GM04503 (cell line): ENCODE measurements around the gene SRPX2.
"Not testable (repeated sequence)": the region's sequence is repeated elsewhere in the genome, so short reads cannot be mapped to it uniquely, and the experiment has no call there.

ENCODE experiments used
- DNase-seq: peaks from one replicate; pipeline ENCODE4 v3.0.0-alpha.2; 2012; ENCODE audit warnings: low read depth

Gene SRPX2

GRCh38 chrX:100696699-100697351 is 52.8 kb downstream of the SRPX2 start:
- no peak for DNase-seq

- DNase-seq, result no peak
Observed at GRCh38 chrX:100698551-100698950, 54.6 kb downstream of the SRPX2 start.

GRCh38 chrX:100700809-100701208 is 56.8 kb downstream of the SRPX2 start:
- no peak for DNase-seq

- no peak for DNase-seq
Observed at GRCh38 chrX:100704581-100705203, 60.7 kb downstream of the SRPX2 start.

- DNase-seq, result no peak
Observed at GRCh38 chrX:100710816-100711215, 66.8 kb downstream of the SRPX2 start.

- no peak for DNase-seq
Observed at GRCh38 chrX:100717363-100717762, 73.4 kb downstream of the SRPX2 start.

GRCh38 chrX:100719139-100719538 is 75.1 kb downstream of the SRPX2 start:
- no peak for DNase-seq

GRCh38 chrX:100720301-100720700 is 76.3 kb downstream of the SRPX2 start:
- no peak for DNase-seq

- DNase-seq, result no peak
Observed at GRCh38 chrX:100721328-100721727, 77.3 kb downstream of the SRPX2 start.

- not testable (repeated sequence) for DNase-seq
Observed at GRCh38 chrX:100724006-100724405, 80.0 kb downstream of the SRPX2 start.
